GM19463 (cell line): ENCODE data around the gene DENND5A.
A peak's percentile ranks its signal among the peaks of the same experiment; 100 is the strongest.

Experiments used
- ATAC-seq: cut with Tn5 transposase; IDR thresholded peaks from one replicate; pipeline ENCODE4 v1.9.1; 2021; ENCODE audit warnings: mild to moderate bottlenecking, moderate library complexity; ENCODE audit not compliant: unreplicated experiment

DENND5A gene

DNA sequence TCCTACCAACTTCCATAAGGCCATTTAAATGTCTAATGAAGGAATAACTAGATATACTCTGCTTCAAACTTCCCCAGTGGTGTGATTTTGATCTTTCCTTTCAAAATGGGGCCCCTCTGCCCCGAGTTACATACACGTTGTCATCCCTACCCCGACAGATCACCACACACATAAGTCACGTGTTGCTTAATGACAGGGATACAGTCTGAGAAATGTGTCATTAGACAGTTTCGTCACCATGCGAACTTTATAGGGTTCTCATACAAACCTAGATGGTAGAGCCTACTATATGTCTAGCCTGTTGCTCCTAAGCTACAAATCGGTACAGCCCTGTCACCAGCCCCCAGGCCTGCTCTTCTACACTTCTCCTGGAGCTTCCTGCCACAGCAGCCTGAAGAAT, 124.0 kb downstream of the DENND5A start:
- ATAC-seq: no peak

DNA sequence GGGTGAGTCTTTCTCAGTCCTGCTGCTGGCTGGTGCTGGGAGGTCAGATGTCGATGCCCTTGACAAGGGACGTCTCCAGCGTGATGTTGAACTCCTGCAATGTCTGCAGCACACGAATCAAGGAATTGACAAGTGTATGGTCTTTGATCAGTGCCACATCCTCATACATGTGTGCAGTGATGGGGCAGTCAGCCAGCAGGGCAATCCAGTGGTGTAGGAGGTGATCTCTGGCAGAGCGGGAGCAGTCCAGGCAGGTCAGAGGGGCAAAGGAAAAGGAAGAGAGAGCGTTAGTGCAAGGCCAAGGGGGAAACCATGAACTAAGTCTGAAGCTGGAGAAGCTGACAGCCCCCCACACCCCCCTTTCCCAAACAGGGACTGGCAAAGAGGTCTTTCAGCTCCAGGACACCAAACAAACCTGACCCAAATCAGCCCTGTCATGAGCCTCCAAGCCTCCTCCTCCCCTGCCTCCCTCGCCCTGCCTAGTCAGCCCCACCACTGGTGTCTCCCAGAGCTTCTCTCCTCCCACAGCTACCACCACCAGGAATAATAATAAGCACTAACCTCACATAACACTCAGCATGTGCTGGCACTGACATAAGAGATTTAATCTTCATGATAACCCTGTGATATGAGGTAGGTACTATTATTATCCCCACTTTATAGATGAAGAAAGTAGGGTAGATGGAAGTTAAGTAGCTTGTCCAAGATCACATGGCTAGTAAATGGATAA, 125.4 kb downstream of the DENND5A start:
- ATAC-seq: no peak

DNA sequence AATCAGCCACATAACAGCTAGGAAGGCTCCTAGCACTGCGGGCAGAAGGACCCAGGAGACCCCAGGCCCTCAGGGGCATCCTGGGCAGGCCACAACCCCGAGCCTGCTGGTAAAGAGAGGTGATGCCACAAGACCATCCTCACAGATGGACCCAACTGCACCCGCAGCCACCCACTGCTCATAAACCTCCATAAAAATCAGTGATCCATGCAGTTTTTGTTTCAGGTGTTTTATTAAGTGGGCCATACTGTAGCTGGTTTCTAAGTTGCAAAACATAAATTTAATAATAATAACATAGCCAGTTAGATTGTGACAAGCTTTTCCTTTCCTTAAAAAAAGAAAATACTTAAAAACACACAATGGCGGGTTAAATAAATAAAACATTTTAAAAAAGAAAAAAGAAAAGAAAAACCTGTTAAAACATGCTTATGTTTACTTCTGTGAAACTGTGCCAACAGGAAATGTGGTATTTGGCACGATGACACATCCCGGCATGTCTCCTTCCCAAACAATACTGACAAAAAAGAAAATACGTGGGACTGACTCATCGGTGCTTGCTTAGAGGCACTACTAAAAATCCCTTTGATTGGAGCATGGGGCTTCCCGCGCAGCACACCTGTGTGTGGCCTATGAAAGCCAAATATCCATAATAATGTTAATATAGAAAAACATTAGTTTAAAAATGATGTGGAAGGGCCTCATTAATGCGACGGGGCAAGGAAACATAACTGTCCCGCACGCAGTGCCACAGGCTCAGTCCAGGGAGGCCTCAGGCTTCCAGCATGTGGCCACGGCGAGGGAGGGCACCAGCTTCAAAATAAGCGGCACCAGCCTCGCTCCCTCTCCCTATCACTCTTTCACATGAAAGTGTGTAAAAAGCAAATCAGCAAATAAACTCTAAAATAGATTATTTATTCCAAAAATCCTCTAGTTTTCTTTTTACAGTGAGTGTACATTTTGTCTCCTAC, 126.3 kb downstream of the DENND5A start:
- no peak for ATAC-seq

DNA sequence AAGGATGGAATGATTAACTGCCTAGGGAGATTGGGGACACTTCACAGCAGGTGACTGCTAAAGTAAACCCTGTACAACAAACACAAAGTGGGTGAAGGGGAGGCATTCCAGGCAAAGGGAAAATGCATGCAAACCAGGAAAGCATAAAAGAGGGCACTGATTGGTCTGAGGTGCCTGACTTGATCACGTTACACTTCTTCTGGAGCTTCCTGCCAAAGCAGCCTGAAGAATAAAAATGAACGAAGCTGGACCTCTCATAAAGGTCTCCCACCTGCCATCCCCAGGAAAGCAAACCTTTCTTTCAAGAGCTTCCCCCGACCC, 127.1 kb downstream of the DENND5A start:
- ATAC-seq: no peak

DNA sequence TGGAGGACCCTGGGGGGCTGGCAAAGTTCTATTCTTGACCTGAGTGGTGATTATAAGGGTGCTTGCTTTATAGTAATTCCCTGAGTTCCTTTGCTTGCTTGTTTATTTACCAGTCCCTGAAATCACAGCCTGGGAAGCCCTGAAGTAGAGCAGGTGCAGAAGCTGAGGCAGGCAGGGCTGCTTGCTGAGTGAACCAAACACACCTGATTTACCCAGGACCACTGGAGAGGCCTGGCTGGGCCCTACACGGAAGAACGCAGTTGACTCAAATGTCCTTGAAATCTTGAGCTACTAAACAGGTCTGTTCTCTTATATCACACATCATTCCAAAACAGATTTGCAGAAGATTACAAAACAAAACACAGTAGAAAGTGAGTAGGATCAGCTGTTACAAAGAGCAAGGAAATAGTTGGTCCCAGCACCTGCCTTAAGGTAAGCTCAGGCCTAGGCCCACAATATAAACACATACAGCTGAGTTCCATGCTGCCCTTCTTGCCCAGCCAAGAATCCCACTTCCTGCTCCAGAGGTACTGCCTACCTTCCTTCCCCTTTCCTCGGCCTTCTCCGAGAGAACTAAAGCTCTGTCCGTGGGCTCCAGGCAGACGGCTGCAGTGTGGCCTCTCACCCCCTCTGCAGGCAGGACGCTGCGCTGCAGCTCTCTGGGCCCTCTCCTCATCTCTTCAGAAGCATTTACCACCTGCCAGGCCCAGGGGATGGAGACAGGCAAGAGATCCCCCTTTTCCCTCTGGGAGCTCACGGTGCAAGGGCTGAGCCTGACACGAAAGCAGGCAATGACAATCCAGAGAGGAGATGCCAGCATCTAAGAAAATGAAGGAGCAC, 127.6 kb downstream of the DENND5A start:
- ATAC-seq: peak; percentile 98

DNA sequence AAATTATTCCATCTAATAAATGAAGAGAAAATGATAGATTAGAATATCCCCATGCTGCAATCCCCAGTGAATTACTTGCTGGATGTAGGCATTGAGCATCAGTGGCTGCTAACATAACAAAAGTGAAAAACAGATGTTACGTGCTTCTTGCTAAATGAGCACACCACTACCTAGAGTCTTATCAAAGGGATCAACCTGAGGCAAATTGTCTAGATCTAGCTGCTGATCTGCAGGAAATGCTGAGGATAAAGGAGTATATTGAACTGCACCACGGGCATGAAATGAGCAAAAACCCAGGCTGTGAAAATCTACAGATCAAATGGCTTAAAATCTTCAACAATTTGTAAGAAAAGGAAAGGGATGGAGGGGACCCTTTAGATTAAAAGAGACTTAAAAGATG, 128.4 kb downstream of the DENND5A start:
- ATAC-seq: no peak

DNA sequence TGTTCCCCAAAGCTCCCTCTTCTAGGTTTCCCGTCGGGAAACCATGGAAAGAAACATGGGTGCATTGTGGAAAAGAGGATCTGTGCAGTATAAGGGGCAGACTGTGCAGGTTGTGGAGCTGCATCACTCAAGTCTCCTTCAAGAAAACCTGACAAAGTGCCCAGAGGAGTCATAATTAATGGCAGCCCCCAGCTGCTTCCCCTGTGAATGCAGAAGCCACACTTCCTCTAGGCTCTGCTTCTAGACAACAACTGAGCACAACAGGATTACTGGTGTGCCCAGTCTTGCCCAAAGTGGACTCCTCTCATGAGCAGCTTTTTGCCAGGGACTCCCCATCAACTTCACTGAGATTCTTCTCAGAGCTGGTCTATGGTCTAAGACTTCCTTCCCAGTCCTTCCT, 131.2 kb downstream of the DENND5A start:
- no peak for ATAC-seq

DNA sequence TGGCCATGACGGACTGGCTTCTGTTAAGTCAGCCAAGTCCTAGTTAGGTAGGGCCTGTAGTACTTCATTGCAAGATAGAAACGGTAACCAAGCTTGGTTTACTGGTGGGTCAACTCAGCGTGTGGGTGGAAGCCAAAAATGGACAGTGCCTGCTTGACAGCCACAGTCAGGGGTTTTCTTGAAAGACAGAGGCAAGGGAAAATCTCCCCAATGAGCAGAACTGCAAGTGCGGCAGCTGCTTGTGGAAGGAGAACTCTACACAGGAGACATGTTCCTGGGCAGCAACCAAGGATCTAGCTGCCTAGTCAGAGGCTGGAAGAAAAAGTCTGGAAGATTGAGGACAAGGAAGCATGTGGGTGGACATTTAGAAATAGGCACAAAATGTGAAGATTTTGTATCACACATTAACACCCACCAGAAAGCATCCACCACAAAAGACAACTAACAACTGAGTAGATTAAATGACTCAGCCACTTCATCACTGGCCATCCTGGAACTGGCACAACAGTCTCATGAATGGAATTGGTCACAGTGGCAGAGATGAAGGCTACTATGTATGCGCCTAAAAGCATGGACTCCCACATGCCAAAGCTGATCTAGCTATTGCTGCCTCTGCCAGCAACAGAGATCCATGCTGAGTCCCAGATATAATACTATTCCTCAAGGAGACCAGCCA, 132.8 kb downstream of the DENND5A start:
- no peak for ATAC-seq

DNA sequence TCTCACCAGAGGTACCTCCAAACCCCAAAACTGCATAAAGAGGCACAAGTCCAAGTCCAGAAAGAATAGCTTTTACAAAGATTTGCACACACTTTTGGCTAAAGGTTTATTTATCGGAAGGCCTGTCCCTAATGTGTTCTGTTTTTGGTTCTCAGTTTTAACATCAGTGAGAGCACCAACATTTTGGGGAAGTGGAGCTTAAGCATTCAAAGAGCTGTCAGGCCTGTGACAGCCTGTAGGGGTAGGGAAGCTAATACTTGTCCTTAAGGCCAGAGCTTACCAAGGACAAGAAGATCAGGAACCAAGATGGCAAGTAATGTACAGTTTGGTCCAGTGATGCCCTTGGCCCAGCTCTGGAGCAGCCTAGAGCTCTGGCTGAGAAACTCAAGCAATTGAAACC, 134.9 kb downstream of the DENND5A start:
- ATAC-seq: no peak

DNA sequence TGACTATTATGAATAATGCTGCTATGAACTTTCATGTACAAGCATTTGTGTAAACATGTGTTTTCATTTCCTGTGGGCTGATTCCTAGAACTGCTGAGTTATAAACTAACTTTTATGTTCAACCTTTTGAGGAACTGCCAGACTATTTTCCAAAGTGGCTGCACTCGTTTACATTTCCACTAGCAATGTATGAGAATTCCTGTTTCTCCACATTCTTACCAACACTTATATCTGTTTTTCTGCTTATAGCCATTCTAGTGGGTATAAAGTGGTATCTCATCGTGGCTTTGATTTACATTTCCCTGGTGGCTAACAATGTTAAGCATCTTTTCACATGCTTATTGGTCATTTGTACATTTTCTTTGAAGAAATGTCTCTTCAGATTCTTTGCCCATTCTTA, 138.5 kb downstream of the DENND5A start:
- ATAC-seq: no peak

DNA sequence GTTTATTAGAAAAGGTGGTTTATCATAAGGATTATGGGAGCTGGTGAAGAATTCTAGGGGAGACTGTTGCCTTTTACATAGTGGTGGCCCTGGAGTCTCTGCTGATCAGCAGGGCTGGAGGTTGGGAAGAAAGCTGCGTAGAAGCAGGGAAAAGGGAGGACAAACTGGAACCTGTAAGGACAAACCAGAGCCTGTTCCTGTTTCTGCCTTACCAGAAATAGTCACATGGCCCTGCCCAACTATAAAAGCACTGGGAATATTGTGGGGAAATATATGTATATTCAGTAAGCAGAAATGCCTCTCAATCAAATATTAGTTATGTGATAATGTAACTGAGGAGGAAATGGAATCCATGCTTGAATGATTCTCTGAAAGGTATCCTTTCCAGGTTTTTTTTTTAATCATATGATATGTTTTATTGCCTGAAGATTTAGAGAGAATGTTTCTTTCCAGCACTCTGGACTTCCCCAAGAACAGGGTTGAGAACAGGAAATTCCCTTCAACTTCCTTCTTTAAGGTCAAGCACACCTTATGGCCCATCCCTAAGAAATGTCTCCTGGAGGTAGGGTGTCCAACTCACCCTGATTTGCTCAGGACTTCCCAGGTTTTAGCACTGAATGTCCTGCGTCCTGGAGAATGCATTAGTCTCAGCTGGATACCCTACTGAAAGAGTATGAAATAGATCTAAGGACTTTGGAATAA, 139.8 kb downstream of the DENND5A start:
- no peak for ATAC-seq

DNA sequence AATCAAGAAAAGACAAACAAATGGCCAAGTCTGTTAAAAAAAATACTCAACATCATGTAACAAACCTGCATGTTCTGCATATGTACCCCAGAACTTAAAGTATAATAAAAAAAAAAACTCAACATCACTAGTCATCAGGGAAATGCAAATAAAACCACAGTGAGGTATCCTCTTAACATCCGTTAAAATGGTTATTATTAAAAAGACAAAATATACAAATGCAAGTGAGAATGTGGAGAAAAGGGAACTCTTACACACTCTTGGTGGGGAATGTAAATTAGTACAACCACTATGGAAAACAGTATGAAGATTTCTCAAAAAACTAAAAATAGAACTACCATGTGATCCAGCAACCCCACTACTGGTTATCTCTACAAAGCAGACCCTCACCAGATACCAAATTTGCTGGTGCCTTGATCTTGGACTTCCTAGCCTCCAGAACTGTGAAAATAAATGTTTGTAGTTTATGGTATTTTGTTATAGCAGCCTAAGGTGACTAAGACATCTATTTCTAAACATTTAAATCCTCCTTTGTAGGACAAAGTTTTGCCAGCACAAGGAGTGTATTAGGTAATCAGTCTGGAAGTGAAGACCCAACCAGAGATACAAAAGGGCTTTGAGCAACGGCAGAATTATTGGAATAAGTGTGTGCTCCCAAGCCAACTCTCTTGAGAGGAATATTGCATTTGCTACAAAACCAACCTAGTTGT, 141.4 kb downstream of the DENND5A start:
- no peak for ATAC-seq

DNA sequence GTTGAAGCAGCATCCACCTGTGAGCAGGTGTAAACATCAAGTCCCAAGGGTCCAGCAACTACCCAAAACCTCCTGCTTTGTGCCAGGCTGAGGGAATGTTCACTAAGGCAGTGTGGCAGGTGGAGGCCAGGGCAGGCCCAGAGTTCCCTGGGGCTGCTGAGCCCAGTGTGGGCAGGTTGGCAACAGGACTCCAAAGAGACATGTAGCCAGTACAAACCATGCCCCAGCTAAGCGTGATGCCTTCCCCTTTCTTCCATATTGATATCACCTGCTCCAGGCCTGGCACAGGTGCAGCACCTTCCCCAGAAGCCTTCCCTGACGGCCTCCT, 143.7 kb downstream of the DENND5A start:
- no peak for ATAC-seq

DNA sequence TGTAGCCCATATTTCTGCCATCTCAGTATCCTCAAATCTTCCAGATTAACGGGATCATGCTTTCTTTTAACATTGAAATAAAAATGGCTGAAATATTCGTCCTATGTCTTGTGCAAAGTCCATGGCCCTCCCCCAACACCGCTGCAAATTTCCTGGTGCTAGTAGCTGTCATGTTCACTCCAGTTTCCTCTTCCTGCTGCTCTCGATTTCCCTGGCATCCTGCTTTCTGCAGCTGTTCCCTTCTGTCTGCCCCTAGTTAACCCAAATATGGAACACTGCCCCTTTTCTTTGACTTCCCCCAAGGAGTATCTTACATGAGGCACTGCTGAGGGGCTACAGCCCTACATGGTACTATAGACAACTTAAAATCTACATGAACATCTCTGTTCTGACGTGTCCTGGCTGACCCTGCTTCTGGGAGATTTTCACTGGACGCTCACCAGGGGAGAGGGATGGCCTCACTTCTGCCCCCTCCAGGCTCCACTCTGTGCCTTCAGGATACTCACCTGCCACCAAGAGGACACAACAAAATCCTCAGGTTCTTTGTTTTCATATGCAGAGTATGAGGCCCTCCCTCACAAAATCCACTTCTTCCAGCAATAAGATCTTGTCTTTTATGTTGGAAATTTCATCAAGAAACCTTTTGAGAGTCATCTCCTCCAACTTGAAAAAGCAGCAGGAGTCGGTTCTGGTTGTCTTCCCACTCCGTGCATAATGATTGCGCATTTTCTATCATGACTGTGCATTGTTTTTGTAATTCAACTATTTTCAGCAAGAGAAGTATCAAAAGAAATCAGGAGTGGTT, 144.3 kb downstream of the DENND5A start:
- ATAC-seq: no peak

DNA sequence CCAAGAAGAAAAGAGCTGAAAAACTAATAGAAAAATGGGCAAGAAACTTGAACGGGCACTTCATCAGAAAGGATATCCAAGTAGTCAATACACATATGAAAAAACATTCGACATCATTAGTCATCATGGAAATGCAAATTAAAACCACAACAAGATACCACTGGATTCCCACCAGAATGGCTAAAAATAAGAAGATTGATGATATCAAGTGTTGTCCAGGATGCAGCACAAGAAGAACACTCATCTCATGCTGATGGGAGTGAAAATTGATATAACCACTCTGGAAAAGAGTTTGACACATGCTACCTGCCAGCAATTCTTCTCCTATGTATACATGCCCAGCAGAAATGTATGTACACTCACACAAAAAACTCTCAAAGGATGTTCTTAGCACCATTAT, 146.9 kb downstream of the DENND5A start:
- no peak for ATAC-seq

DNA sequence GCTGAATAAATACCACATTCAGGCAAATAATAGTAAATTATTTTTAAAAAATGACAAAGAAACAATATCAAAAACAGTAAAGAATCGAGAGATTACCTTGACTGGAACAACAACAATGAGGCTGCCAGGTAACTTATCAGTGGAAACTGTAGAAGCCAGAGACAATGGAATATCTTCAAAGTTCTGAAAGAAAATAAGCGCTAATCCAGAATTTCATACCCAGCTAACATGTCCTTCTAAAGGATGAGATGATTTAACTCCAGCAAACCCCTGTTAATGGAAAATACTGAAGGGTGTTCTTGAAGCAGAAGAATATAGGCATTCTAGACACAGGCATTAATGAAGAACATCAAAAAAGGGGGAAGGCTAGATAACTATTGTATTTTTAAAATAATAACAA, 153.1 kb downstream of the DENND5A start:
- no peak for ATAC-seq

DNA sequence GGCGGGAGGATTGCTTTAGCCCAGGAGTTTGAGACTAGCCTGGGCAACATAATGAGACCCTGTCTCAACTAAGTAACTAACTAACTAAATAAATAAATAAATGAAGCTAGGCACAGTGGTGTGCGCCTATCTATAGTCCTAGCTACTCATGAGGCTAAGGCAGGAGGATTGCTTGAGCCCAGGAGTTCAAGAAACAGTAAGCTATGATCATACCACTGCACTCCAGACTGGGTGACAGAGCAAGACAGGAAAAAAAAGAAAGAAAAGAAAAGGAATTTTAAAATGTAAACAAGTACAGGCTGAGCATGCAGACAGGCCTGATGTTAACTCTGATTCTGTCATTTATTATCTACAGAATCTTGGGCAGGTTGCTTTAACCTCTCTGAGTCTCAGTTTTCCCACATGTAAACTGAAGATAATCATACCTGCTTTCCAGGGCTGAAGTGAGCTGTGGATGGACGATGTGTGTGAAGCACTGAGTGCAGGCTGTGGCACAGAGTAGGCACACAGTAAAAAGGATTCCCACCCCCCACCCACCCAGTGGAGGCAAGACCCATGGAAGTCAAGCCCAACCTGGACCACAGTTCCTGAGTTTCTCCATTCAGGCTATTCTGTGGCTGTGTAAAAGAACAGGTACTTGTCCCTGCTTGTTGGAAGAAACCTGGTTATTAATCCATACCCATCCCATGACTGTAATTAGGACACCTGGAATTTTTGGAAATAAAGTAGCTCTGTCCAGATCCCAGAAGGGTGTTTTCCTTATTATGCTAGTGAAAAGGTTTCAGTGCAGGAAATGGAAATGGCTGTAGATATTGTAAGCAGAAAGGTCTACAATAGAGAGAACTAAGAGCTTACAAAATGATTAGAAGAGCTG, 155.1 kb downstream of the DENND5A start:
- ATAC-seq: no peak

DNA sequence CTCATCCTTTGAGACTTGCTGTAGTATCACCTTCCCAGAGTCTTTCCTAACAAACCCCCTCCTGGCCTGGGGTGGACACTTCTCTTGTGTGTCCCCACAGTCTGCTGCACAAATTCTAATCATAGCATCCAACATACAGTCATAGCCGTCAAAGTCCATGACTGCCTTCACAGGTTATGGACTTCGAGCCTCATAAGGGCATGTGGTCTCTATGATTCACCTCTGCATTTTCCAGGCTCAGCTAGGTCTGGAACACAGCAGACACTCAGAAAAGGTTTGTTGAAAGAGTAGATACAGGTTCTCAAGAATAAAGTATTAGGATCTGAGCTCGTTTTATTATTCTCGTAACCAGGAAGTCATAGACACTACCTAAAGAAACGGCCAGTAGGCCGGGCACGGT, 160.6 kb downstream of the DENND5A start:
- no peak for ATAC-seq
